LNCAP (cell line): ENCODE measurements around the gene RIPPLY2.

ENCODE experiments used
- CTCF ChIP-seq: fragments of 450-650 bp; IDR thresholded peaks from 2 replicates; pipeline ENCODE4 v1.5.1; 2017; ENCODE audit warnings: mild to moderate bottlenecking

RIPPLY2 gene

DNA sequence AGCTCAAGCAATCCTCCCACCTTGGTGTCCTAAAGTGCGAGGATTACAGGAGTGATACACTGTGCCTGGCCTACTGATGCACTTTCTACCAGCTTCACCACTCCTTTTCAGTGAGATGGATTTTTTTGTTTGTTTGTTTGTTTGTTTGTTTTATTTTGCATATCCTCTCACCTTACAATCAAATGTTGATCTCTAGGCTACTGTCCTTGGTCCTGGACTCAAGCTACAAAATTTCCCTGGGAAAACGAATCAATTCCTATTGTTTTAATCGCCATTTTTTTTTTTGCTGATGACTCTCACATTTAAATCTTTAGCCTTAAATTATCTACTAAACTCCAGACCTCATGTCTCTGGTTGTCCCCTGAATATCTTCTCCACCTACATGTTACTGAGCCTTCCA, 3.5 kb upstream of the RIPPLY2 start:
- TF ChIP-seq CTCF: no peak

DNA sequence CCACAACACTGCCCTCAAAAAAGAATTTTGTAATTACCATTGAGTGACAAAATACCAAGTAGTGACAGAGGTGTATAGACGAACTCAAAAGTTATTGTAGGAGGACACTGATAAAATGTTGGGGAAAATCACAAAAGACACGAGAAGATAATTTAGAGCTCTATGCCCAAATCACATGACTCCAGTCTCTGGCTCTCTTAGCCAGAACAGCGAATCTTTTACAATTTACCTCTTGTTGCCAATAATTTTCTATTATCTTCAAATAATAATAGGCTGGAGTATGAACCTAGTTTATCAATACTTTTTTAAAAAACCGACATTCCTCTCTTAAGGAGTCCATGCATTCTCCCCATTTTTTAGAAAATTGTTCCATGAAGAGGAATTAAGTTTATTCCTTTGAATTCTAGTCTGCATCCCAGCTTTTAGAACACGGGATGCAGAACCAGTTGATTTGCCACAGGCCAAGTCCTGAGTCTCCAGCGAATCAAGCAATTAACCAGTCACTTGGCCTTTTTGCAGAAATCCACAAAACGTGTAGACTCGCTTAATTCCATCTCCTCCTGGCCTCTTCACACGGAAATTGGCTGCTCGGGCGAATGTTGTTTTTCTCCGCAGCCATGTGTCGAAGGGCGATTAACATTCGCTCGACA, 507 bp upstream of the RIPPLY2 start:
- no peak for TF ChIP-seq CTCF

DNA sequence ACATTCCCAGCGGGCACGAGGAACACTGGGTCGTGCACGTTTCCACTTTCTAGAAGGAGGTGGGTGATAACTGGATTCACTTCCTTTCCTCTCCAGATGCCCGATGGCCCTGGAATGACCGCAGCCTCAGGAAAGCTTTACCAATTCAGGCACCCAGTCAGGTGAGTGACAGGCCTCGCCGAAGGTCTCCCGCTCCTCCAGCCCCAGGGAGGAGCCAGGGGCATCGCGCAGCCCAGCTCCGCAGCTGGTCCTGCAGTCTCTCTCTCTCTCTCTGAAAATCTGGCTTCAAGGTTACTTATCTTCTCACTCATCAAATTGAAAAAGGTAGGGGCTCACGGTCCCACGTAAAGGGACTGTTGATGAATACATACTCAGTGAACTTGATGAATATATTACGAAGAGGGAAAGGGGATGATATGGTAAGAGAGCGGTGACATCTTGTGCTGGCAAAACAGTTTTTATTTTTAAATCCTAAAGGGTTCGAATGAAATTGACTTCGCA, 891 bp downstream of the RIPPLY2 start:
- TF ChIP-seq CTCF: no peak

DNA sequence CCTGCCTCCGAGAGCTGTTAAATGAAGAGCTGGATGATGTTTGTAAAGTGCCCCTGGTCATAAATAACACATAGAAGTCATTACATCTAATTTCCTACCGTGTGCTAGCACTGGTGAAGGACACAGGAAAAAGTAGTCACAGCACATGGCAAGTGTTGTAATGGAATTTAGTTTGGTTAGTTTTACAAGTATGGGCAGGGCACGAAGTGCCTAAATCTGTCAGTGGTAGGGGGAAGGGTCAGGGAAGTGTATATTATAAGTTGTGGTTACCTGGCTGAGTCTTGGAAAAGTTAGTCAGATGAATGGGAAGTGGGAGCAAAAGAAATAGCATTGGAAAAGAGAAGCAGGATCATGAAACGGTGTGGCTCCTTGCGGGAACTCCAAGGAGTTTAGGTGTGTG, 1.6 kb downstream of the RIPPLY2 start:
- no peak for TF ChIP-seq CTCF

- TF ChIP-seq CTCF: no peak; the same call in 1 of the 2 replicates
Measured at GRCh38 chr6:83859410-83860358, 6.5 kb downstream of the RIPPLY2 start, which contains the start of gene CYB5R4. CYB5R4 (plus strand) TSS chr6:83859689; CDS start chr6:83859783, 94 bp downstream.

GRCh38 chr6:83860359-83860755, 7.2 kb downstream of the RIPPLY2 start:
- TF ChIP-seq CTCF: no peak

- no peak for TF ChIP-seq CTCF
Measured at GRCh38 chr6:83860782-83861495, 7.8 kb downstream of the RIPPLY2 start.
